Gastrocnemius medialis (tissue), 4 donors: ENCODE results near the gene XPO5.

ENCODE experiments used
- CTCF ChIP-seq, 5 experiments: fragments of 450-650 bp in 3 of 5; fragments of 200-600 bp in 2 of 5; sonication (generic) in 2 of 5; IDR thresholded peaks in 4 of 5; conservative IDR thresholded peaks in 1 of 5; 1 replicate in 4 of 5; 2 replicates in 1 of 5; pipeline ENCODE4 v1.5.1; 2016 to 2019; ENCODE audit warnings: antibody characterized with exemption in 5 of 5, mild to moderate bottlenecking in 3 of 5, moderate library complexity in 3 of 5
- POLR2A ChIP-seq, 2 donors: fragments of 450-650 bp; IDR thresholded peaks; one replicate each; pipeline ENCODE4 v1.6.1; 2017; ENCODE audit warnings: antibody characterized with exemption in 2 of 2, mild to moderate bottlenecking in 2 of 2, moderate library complexity in 2 of 2

GRCh38 chr6:43522547-43523261 lies 53.1 kb downstream of the XPO5 start:
- TF ChIP-seq CTCF (IDR thresholded peaks at IDR 0.05 in 4 of 5, conservative IDR thresholded peaks at IDR 0.05 in 1 of 5) (no peak), POLR2A (IDR thresholded peaks at IDR 0.05) (no peak)
